GM12872 (cell line): Measurements from ENCODE around the gene PGAM1.

ENCODE experiments used
- CTCF ChIP-seq: IDR thresholded peaks from 3 replicates; pipeline ENCODE4 v1.5.1; 2011; ENCODE audit warnings: low read depth, mild to moderate bottlenecking, low read length, moderate library complexity; ENCODE audit not compliant: insufficient read depth

Gene PGAM1

GRCh38 chr10:97411406-97411805 lies 14.6 kb upstream of the PGAM1 start:
- no peak for TF ChIP-seq CTCF

- TF ChIP-seq CTCF: no peak
These were observed 13.1 kb upstream of the PGAM1 start for GRCh38 chr10:97412891-97413304.

GRCh38 chr10:97416565-97416964 lies 9.4 kb upstream of the PGAM1 start:
- no peak for TF ChIP-seq CTCF

GRCh38 chr10:97426776-97427570 lies 982 bp downstream of the PGAM1 start:
- no peak for TF ChIP-seq CTCF

- TF ChIP-seq CTCF: no peak
These were observed 1.7 kb downstream of the PGAM1 start for GRCh38 chr10:97427571-97428179.

GRCh38 chr10:97428572-97428981 lies 2.6 kb downstream of the PGAM1 start:
- no peak for TF ChIP-seq CTCF

GRCh38 chr10:97434055-97434454 lies 8.1 kb downstream of the PGAM1 start:
- TF ChIP-seq CTCF: no peak
